HFFc6 (cell line): ENCODE results near the gene TNFSF18. TPM values are rescaled to one million over a fixed set of nuclear protein-coding genes. Genes with fewer than 3 reads are reported as not detected.

ENCODE experiments used
- DNase-seq: peaks from one replicate; pipeline ENCODE4 v3.0.0-alpha.2; 2018
- H3K27ac Mint-ChIP-seq: 2 replicates; pipeline ENCODE4 v1.8.0; 2020; ENCODE audit warnings: mild to moderate bottlenecking, mixed read lengths
- H3K27me3 Mint-ChIP-seq: 2 replicates; pipeline ENCODE4 v1.8.0; 2021; ENCODE audit warnings: mild to moderate bottlenecking, moderate library complexity, mixed read lengths; ENCODE audit not compliant: insufficient read depth
- H3K36me3 Mint-ChIP-seq: 2 replicates; pipeline ENCODE4 v1.8.0; 2021; ENCODE audit warnings: low read depth, mixed read lengths
- H3K4me1 Mint-ChIP-seq: 2 replicates; pipeline ENCODE4 v1.8.0; 2020; ENCODE audit warnings: low read depth, mixed read lengths
- H3K4me3 Mint-ChIP-seq: 2 replicates; pipeline ENCODE4 v1.8.0; 2020; ENCODE audit warnings: mild to moderate bottlenecking, moderate library complexity, mixed read lengths
- H3K9me3 Mint-ChIP-seq: 2 replicates; pipeline ENCODE4 v1.8.0; 2020; ENCODE audit warnings: mild to moderate bottlenecking, mixed read lengths
- total RNA-seq, 6 experiments: library from RNA; stranded (reverse); fragmentation: NEBNext Ultra II Directional; extraction: Animal tissue kit (Norgen Biotek cat#: 25700); gene quantifications; 2 replicates in 1 of 6; 3 replicates in 5 of 6; pipeline ENCODE4 v1.2.3, GENCODE V29; 2021
- TF ChIP-seq, protein P1 (sequence below): fragments of 200-600 bp; sonication (generic); IDR thresholded peaks from 2 replicates; pipeline ENCODE4 v1.5.0; 2021; ENCODE audit warnings: antibody characterized with exemption, mild to moderate bottlenecking

TNFSF18 gene
- total RNA-seq, 6 experiments from 2014 or later, result 0.09 to 0.17 (median 0.12) TPM; not detected in 1

- Mint-ChIP-seq H3K36me3 (peaks cover 59% of the 10 kb centered on the region), H3K4me1 (peaks cover 53% of the 10 kb centered on the region), H3K27me3 (no peaks in the 10 kb centered on the region; the same call in none of the 2 replicates), H3K4me3 (no peak overlapping the region; the same call in 1 of the 2 replicates), H3K27ac (peak overlapping the region; percentile 86), H3K9me3 (peaks cover 57% of the 10 kb centered on the region)
- peak; percentile 60 for DNase-seq
- TF ChIP-seq, protein P1, sequence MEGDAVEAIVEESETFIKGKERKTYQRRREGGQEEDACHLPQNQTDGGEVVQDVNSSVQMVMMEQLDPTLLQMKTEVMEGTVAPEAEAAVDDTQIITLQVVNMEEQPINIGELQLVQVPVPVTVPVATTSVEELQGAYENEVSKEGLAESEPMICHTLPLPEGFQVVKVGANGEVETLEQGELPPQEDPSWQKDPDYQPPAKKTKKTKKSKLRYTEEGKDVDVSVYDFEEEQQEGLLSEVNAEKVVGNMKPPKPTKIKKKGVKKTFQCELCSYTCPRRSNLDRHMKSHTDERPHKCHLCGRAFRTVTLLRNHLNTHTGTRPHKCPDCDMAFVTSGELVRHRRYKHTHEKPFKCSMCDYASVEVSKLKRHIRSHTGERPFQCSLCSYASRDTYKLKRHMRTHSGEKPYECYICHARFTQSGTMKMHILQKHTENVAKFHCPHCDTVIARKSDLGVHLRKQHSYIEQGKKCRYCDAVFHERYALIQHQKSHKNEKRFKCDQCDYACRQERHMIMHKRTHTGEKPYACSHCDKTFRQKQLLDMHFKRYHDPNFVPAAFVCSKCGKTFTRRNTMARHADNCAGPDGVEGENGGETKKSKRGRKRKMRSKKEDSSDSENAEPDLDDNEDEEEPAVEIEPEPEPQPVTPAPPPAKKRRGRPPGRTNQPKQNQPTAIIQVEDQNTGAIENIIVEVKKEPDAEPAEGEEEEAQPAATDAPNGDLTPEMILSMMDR, result no peak
These were observed 52.8 kb downstream of the TNFSF18 start for GRCh38 chr1:172997941-172998361.

- TF ChIP-seq, protein P1, result no peak
- no peaks in the 10 kb centered on the region; the same call in 1 of the 2 replicates for H3K27me3 Mint-ChIP-seq
- peak; percentile 73 for DNase-seq
- H3K36me3 Mint-ChIP-seq, result peaks cover 21% of the 10 kb centered on the region
- H3K27ac Mint-ChIP-seq, result peak overlapping the region; percentile 35
- H3K4me1 Mint-ChIP-seq, result peaks cover 78% of the 10 kb centered on the region
- no peak overlapping the region for H3K4me3 Mint-ChIP-seq
- peaks cover 23% of the 10 kb centered on the region for H3K9me3 Mint-ChIP-seq
These were observed 57.1 kb downstream of the TNFSF18 start for GRCh38 chr1:172993640-172994039.

- TF ChIP-seq, protein P1, result no peak
- no peaks in the 10 kb centered on the region for H3K27me3 Mint-ChIP-seq
- H3K27ac Mint-ChIP-seq, result peak overlapping the region; percentile 51
- peaks cover 64% of the 10 kb centered on the region for H3K4me1 Mint-ChIP-seq
- H3K9me3 Mint-ChIP-seq, result peaks cover 15% of the 10 kb centered on the region
- DNase-seq, result no peak
- H3K4me3 Mint-ChIP-seq, result no peak overlapping the region; the same call in 1 of the 2 replicates
- peaks cover 13% of the 10 kb centered on the region for H3K36me3 Mint-ChIP-seq
These were observed 58.9 kb downstream of the TNFSF18 start for GRCh38 chr1:172991674-172992400.

- peaks cover 7% of the 10 kb centered on the region for H3K36me3 Mint-ChIP-seq
- DNase-seq, result peak; percentile 66
- H3K4me3 Mint-ChIP-seq, result peak overlapping the region; percentile 25
- H3K9me3 Mint-ChIP-seq, result peaks cover 6% of the 10 kb centered on the region
- peaks cover 58% of the 10 kb centered on the region for H3K4me1 Mint-ChIP-seq
- TF ChIP-seq, protein P1, result no peak
- peak overlapping the region; percentile 51 for H3K27ac Mint-ChIP-seq
- H3K27me3 Mint-ChIP-seq, result no peaks in the 10 kb centered on the region
These were observed 60.0 kb downstream of the TNFSF18 start for GRCh38 chr1:172990598-172991215.

Other genes starting within 250 kb of the TNFSF18 start
- gene TNFSF4, start 156.4 kb upstream of the TNFSF18 start, total RNA-seq, result 1 to 10 TPM in 2 of 6 experiments, under 1 TPM in 4; 0.68 to 2.0 (median 0.74) TPM